HG02852 (cell line): ENCODE results near the gene LRMDA.

Experiments
- ATAC-seq: cut with Tn5 transposase; IDR thresholded peaks from one replicate; pipeline ENCODE4 v1.9.1; 2021; ENCODE audit warnings: mild to moderate bottlenecking, moderate library complexity; ENCODE audit not compliant: unreplicated experiment

Gene LRMDA

DNA sequence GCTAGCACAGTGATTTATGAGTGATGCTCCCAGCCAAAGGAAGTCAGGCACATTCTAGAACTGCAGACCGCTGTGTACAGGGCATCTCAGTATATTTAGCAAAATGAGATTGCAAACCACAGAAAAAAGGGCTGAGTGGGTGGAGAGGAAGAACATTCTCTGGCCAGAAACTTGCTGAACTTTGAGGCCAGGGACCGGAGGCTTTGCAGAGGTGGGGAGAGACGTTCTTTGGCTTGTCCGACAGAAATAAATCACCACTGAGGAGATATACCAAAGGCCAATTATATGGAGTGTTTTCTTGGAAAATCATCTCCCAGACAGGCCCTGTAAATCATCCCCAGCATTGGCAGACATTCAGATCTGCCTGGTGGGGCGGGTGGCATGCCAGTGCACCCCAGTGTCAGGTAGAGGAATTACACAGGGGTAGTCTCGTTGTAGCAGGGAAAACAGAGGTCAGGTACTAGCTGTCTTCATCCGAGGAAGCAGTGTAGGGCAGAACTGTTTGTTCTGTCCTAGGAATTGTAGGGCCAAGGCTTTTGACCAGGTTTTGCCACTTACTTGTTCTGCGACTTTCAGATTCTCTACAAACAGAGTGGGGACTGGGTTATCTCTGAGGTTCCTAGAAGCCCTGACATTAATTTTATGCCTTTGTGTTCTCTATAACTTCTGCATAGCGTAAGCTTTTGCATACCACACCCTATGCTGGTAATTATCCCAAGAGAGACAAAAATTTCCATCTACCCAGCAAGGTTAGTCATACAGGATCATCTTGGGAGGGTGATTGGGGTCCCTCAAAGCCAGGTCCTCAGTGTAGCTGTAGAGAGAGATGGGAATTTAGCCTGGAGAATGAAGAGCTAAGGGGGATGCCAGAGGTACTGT lies 655.6 kb downstream of the LRMDA start:
- ATAC-seq = peak; percentile 68

DNA sequence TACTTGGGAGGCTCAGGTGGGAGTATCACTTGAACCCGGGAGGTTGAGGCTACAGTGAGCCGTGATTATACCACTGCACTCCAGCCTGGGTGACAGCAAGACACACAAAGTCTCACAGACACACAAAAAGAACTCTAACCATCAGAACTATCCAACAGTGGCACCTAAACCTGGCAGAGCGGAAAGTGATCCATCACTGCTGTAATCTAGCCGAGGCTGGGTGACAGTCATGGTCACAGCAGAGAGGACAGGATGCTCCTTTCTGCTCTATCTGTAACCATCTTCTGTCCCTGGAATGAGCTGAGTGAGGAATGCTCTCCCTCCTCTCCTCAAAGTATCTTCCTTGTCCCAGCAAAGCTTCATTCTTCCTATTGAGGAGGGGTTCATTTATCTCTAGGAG lies 656.6 kb downstream of the LRMDA start:
- no peak for ATAC-seq

DNA sequence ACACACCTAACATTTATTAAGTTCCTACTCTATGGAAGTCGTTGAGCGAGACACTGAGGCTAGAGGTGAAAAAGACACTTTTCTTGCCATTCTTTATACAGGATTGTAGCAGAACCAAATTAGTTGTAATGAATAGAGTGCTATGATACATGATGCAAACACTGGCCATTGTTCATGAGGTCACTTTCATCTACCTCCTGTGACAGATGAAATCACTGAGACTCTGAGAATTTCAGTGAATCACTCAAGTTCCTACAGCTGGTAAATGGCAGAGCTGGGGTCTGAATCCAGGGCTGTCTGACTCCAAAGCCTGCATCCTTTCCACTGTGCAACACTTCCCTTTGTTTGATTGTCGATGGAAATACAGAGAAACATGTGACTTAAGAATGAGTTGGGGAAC lies 657.6 kb downstream of the LRMDA start:
- no peak for ATAC-seq

DNA sequence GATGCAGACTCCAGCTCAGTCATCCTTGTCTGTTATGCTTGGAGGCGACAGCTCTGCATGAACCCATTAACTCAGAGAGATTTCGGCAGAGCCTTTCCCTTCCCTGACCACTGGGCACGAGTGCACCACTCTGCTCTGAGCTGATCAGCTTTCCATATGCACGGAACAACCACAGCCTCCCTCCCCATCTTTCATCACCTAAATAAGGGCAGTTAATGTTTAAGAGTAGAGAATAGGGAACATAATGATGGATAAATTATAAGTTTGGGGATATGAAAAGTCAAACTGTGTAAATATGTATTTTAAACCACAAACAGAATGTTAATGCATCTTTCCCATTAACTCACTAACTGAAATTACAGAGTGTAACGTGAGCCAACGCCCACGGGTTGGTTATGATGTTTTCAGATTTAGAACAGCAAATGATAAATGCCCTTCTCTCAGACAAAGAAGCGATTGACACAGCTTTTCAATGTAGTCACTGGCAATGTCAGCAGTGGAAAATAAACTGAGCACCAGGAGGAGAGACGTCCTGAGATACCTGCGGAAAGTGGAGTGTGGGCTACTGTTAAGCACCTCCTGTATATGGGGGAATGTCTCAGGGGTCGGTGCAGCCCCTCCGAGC lies 658.2 kb downstream of the LRMDA start:
- no peak for ATAC-seq

DNA sequence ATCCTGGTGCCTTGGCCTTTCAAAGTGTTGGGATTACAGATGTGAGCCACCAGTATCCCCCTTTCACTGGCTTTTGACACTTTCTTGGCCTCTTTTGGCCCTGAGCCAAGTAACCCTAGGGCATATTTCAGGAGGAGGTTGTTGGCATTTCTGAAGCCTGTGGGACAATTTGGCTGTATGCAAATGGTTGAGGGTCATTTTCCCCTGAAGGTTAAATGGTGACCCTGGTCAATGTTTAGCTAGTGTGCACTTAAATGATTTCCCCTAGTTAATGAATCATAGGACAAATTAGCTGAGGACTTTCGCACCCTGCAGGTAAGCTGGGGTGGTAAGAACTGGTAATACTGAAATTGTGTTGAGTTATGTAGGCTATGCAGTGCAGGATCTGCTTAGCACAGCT lies 660.5 kb downstream of the LRMDA start:
- ATAC-seq = no peak

DNA sequence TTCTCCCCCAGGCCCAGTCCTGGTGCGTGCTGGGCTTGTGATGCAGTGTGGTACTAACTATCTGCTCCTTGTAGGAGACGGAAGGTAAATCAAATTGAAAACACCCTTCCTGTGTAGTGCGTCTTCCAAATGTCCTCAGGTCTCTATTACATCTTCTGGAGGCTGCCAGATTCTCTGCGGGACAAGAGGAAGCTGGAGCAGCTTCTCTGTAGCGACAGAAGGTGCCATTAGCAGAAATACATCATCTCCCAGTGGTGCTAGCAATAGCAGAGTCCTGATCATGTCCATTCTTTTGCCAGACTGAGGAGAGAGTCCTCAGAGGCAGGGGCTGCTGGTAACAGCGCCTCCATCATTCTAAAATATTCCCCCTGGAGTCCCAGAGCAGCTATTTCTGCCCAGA lies 675.2 kb downstream of the LRMDA start:
- ATAC-seq = no peak

DNA sequence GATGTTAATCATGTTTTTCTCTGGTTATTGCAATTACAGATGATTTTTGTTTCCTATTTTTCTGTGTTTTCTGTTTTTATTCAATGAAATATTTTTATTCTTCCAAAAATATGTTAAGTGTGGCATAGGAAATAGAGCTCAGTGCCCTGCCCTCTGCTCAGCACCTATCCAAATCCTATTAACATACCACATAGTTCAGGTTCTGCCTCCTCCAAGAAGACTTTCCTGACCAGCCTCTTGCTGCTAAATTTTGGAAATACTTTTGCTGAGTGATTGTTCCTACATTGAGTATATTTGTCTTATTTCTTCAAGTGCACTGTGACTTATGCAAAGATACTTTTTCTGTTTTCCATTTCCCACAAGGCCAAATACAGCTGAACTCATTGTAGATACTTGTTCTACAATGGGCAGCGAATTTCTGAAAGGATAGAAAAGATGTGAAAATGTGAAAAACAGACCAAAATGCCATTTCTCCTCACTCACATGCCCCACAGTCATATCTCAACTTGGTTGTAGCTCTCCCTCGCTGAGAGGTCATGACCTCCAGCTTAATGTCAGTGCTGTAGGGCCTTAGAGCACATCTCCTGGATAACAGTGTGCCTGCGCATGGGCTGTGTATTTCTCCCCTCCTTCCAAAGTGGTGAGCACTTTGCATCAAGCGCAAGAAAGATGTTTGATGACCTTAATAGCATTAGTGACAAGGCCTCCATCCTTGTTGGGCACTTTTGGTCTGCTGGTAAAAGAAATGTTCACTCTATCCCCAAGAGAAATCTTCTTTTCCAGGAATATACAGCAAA lies 677.3 kb downstream of the LRMDA start:
- ATAC-seq = no peak

DNA sequence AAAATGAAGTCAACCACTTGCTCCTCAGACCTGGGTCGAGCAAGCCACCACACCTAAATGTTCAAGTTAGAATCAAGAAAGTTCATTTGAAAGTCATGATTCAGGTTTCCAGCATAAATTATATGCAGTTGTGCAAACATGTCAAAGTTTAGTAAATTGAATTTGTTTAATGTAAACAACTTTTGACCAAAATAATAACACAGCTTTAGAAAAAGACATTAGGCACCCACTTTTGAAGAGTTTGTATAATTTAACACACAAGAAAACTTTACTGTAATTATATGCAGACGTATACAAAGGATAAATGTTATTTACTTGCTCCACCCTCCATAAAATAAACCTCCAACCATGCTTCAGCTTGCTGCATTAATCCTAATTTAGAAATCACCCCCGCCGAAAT lies 680.0 kb downstream of the LRMDA start:
- no peak for ATAC-seq

DNA sequence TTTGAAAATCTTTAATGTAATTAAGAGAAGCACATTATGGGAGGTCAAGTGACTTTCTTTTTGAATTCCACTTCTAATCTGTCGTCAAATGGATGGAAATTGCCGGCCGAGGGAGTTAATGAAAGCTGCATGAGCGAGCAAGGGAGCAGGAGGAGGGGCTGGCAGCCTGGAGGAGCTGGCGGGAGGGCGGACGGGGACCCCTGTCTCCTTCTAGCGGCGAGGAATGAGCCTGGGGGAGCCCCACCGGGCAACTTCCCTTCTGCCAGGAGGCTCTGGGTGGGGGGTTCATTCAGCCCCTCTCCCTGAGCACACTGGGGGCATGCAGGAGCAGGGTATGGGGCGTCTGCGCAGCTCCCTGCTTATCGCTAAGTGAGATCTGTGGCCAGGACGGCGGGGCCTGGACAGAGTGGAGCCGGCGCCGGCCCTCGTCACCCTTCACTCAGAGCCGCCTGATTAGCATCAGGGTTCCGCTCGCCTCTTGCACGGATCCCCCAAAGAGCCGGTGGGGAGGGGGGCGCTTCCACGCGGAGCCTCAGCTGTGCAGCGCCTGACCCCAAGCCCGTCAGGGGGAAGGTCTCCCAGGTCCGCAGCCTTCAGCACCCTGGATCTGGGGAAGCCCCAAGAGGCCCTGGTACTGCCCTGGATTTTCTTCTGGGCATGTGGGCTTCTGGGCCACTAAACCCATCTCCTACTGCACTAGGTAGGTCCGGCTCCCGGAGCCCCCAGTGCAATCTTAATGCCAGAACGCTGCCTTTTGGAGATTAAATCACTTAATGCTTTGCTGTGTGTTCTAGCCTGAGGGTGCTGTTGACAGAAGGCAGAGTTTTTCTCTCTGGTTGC lies 680.8 kb downstream of the LRMDA start:
- ATAC-seq = no peak

DNA sequence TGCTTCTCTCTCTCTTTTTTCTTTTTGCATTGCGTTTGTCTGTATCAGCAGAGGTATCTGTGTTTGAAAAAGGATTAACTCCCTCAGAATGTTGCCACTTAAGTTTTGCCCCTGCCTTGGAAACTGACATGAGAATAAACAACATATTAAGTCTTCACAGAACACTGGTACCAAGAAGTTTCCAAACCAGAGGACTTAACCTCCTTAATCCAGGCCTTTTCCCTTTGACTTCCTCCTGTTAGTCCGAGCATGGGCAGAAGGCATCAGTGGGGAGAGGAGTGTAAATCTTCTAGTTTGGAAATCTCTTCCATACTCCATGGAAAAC lies 681.4 kb downstream of the LRMDA start:
- no peak for ATAC-seq

DNA sequence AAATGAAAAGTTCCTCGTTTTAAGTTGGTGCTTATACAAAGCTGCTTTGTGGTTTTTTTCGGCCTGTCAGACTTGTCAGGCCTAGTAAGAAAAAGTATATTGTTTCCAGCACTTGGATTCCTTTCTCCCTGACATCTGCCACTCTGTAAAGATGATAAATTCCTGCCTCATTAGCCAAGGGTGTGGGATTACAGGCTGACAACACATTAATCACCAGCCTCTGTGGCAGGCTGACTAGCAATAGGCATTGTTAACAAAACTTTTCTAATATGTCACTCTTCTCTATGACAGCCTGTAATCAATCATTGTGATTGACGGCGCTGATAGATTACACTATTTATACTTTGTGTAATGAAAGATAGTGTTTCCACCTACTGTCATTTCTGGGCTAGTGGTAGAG lies 682.5 kb downstream of the LRMDA start:
- no peak for ATAC-seq

DNA sequence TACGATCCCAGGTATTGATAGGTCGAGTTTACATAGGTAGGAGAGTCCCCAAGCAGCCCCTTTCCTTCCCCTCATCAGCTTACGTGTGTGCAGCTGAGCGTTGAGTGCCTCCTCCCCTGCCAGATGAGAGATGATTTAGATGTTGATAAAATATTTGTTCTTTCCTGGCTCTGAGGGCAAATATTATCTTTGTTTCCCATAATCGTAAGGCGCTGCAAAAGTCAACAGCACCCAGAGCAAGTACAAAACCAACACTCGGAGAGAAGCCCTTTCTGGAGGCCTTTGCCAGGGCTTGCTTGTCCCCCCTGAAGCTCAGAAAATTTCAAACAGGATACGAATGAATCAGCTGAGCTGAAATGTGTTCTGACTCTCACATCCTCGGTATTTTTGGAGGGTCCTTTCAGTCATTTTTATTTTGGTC lies 683.2 kb downstream of the LRMDA start:
- no peak for ATAC-seq

DNA sequence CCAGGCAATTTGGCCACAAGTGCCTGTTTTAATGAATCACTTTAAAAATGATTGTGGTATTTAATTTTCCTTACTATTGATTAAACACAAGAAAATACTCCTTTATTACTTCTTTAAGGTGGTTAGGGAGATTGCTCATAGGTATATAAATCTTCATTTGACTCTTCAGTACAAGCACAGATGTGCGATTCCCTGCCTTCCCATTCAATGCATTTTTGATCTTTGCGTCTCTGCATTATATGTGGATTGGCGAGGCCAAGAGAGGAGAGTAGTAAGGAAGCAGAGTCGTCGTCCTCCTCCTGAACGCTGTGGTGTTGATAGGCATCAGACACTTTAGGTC lies 683.7 kb downstream of the LRMDA start:
- ATAC-seq = no peak

DNA sequence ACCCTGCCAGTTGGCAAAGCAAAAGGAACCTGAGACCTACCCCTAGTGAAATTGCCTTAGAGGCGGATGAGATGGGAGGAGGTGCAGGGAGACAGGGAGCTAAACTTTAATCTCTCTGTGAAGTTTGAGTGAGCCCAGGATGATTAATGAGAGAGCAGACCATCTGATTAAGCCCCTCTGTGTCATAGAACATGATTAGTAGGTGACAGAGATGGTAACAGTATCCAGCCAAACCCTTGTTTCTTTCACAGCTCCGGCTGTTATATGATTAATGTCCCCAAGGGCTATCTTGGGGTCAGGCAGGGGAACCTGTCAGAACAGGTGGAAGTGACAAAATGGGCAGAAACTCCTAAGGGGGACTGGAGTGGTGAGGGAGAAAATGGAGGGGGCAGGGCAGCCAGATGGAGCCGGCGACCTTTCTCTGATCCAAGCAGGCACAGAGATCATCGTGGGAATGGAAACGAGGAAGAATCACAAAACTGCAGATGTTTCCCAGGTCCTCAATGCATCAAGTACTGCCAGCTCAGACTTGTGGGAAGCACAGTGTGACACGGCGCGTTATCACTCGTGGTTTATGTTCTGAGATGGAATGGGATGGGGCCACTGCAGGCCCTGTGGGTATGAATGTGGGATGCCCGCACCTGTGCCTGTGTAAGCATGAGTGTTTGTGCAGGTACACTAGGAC lies 684.2 kb downstream of the LRMDA start:
- ATAC-seq = no peak

DNA sequence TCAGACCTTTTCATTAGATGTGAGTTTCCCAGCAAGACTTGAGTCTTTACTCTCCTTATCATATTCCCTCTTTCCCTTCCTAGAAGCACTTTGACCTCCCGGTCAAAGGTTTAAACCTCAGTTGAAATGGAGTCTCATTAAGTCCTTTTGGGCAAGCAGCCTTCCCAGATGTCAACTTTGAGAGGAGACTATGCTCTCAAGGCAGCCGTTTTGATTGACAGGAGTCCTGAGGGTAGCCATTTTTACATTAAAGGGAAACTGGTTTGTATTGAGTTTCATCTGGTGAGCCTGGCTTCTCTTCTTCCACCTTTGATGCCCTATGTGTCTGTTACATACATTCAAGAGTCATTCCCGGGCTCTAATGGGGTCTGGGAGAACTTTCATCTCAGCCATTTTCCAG lies 685.1 kb downstream of the LRMDA start:
- ATAC-seq = no peak

DNA sequence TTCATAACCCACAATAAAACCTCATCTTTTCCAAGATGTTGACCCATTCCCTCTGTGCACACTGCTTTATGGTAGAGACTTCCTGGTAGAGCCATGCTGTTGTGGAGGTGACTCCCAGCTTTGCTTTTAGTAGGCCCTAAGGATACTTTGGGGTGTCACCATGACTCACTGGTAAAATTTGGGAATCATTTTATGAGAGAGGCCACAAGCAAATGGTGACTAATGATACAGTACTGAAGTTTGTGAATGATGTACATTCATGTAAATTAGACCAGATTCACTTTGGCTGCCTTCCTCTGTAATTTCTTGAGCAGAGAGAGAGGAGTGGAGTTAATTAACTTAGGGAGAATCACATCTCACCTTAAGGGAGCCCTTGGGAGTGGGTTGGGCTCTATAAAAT lies 686.5 kb downstream of the LRMDA start:
- no peak for ATAC-seq

DNA sequence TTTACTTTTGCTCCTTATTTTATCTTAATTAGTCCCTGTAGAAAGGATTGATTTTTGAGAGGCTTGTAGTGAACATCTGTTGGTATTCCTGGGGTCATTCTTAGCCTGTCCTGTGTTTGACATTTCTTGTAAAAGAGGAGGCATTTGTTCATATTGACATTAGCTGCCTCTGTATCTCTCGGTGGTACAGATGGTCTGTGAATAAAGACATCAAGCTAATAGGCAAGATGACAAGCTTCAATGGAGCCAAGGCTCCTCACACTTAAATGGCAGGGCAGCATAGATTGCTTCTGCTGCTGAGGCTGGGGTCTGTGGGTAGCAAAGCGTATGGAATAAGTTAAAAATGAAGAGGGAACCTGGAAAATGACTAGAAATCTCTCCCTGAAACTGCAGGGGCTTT lies 687.6 kb downstream of the LRMDA start:
- no peak for ATAC-seq

DNA sequence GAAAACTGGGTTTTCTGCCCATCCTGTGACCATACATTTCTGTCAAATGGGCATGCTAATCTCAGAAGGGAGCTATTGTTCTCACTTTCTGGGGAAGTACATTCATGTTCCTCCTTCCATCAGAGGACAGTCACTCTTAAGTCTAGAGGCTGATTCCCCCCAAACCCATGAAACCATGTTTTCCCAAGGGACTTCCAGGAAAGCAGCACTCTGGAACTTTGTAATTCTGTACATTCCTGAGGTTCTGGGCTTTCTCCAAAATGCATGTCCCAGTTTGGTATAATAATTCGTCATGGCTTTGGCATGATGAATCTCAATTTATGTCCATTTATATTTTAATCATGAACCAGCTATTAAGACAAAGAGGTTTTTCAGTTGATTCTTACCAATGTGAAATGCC lies 688.1 kb downstream of the LRMDA start:
- no peak for ATAC-seq

DNA sequence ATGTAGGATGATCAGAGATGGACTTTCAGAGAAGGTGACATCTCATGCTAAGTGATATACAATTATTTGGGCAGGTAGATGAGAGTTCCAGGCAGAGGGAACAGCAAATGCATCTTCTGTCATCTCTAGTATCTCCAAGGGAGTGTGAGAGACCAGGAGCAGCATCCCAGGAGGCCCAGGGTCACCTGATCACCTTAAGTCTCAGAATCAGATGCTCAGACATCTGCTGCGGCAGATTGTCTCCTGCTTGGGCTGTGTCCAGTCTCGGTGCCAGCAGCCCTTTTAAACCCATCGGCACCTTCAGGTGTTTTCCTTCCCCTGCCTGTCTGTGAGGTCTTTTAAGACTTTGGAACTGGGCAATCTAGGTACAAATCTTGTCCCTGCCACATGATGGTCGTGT lies 690.6 kb downstream of the LRMDA start:
- ATAC-seq = no peak

DNA sequence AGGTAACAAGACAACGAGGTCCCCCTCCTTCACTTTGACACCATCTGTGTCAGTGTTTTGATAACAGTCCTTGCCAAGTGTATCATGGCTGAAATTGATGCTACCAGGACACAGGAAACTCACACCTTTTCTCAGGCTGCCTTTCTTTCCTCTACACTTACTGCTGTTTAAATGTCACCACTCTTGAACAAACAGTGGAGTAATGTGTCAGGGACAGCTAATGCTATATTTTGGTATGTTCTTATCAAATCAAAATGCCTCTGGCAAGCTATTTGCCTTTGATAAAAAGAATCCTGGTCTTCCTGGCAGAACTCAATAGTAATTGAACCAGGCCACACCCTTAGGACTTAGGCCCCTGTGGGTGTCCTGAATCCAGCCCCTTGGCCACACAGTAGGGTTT lies 692.9 kb downstream of the LRMDA start:
- ATAC-seq = no peak

DNA sequence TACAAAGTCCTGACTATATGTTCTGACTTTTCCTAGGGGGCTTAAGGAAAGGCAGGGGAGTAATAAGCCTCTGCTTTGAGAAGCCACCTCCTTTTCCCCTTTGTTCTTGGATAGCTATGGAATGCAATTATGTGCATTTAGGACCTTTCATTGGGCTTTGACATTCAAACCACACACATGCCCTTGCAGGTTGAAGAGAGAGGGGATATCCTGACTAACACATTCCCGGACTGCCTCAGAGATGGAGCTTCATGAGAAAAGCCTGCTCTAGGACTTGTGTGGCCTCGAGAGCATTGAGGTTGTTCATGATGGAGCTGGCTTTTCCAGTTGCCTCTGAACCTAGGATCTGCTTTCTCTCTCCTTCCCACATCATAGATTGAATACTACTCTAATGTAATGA lies 694.5 kb downstream of the LRMDA start:
- ATAC-seq = no peak
